ENCODE measurements around the gene BPTF. TPM values are rescaled to one million over a fixed set of nuclear protein-coding genes. Genes with fewer than 3 reads are reported as not detected.
"Not testable (repeated sequence)": the region's sequence is repeated elsewhere in the genome, so short reads cannot be mapped to it uniquely, and the experiment has no call there.

Gene BPTF
- total RNA-seq, 1 donor from 2014 or later: 77.1 TPM

- no peaks in the 10 kb centered on the region for H3K27me3 Mint-ChIP-seq
- H3K9me3 Mint-ChIP-seq: no peaks in the 10 kb centered on the region
- H3K4me1 Mint-ChIP-seq: peaks cover 6% of the 10 kb centered on the region
- peak; percentile 25 for DNase-seq
- no peak overlapping the region for H3K4me3 Mint-ChIP-seq
- H3K27ac Mint-ChIP-seq: no peak overlapping the region
- H3K36me3 Mint-ChIP-seq (ENCODE audit: low read depth): peaks cover 29% of the 10 kb centered on the region
- intact Hi-C loops (cut with micrococcal nuclease): no loop called here
Observed at GRCh38 chr17:67879662-67880061, 54.4 kb downstream of the BPTF start.

GRCh38 chr17:67881083-67881482 is 55.8 kb downstream of the BPTF start:
- intact Hi-C loops (cut with micrococcal nuclease): no loop called here
- Mint-ChIP-seq H3K27ac (no peak overlapping the region), H3K9me3 (no peaks in the 10 kb centered on the region), H3K4me3 (no peak overlapping the region), H3K36me3 (ENCODE audit: low read depth) (peaks cover 33% of the 10 kb centered on the region), H3K4me1 (peaks cover 6% of the 10 kb centered on the region), H3K27me3 (no peaks in the 10 kb centered on the region)
- DNase-seq: no peak

- H3K27ac Mint-ChIP-seq: no peak overlapping the region
- H3K9me3 Mint-ChIP-seq: no peaks in the 10 kb centered on the region
- H3K36me3 Mint-ChIP-seq (ENCODE audit: low read depth): peaks cover 34% of the 10 kb centered on the region
- H3K4me1 Mint-ChIP-seq: no peaks in the 10 kb centered on the region
- DNase-seq: no peak
- no peaks in the 10 kb centered on the region for H3K27me3 Mint-ChIP-seq
- intact Hi-C loops (cut with micrococcal nuclease): no loop called here
- no peak overlapping the region for H3K4me3 Mint-ChIP-seq
Observed at GRCh38 chr17:67884741-67885140, 59.4 kb downstream of the BPTF start.

GRCh38 chr17:67891481-67892119 is 66.3 kb downstream of the BPTF start:
- Mint-ChIP-seq H3K27ac (peak overlapping the region; percentile 13), H3K9me3 (no peaks in the 10 kb centered on the region), H3K4me3 (no peak overlapping the region), H3K36me3 (ENCODE audit: low read depth) (peaks cover 40% of the 10 kb centered on the region), H3K27me3 (no peaks in the 10 kb centered on the region), H3K4me1 (no peaks in the 10 kb centered on the region)
- DNase-seq: peak; percentile 51
- intact Hi-C loops (cut with micrococcal nuclease): no loop called here

- Mint-ChIP-seq H3K4me3 (no peak overlapping the region), H3K4me1 (no peaks in the 10 kb centered on the region), H3K27me3 (no peaks in the 10 kb centered on the region), H3K9me3 (no peaks in the 10 kb centered on the region), H3K36me3 (ENCODE audit: low read depth) (peaks cover 43% of the 10 kb centered on the region), H3K27ac (no peak overlapping the region)
- DNase-seq: peak; percentile 48
- intact Hi-C loops (cut with micrococcal nuclease): no loop called here
Observed at GRCh38 chr17:67902511-67903231, 77.4 kb downstream of the BPTF start.

- H3K4me1 Mint-ChIP-seq; intact Hi-C loops (cut with micrococcal nuclease): not testable (repeated sequence)
Observed at GRCh38 chr17:67905298-67905697, 80.0 kb downstream of the BPTF start.

GRCh38 chr17:67910117-67910803 is 85.0 kb downstream of the BPTF start:
- DNase-seq; H3K9me3 Mint-ChIP-seq; H3K27ac Mint-ChIP-seq; H3K27me3 Mint-ChIP-seq; H3K4me1 Mint-ChIP-seq; H3K4me3 Mint-ChIP-seq; intact Hi-C loops (cut with micrococcal nuclease): not testable (repeated sequence)
- peaks cover 55% of the 10 kb centered on the region for H3K36me3 Mint-ChIP-seq (ENCODE audit: low read depth)

More at GRCh38 chr17:67905298-67905697, 80.0 kb downstream of the BPTF start:
- H3K4me3 Mint-ChIP-seq, H3K9me3 Mint-ChIP-seq, DNase-seq, H3K27me3 Mint-ChIP-seq, H3K27ac Mint-ChIP-seq: not testable (repeated sequence)
- peaks cover 53% of the 10 kb centered on the region for H3K36me3 Mint-ChIP-seq (ENCODE audit: low read depth)

GRCh38 chr17:67911059-67911782 is 85.9 kb downstream of the BPTF start:
- H3K27ac Mint-ChIP-seq: peak overlapping the region; percentile 77
- no peaks in the 10 kb centered on the region for H3K9me3 Mint-ChIP-seq
- no peaks in the 10 kb centered on the region for H3K27me3 Mint-ChIP-seq
- DNase-seq: no peak
- H3K4me3 Mint-ChIP-seq: no peak overlapping the region
- intact Hi-C loops (cut with micrococcal nuclease): no loop called here
- peaks cover 8% of the 10 kb centered on the region for H3K4me1 Mint-ChIP-seq
- H3K36me3 Mint-ChIP-seq (ENCODE audit: low read depth): peaks cover 55% of the 10 kb centered on the region

GRCh38 chr17:67912088-67912487 is 86.8 kb downstream of the BPTF start:
- Mint-ChIP-seq H3K36me3 (ENCODE audit: low read depth) (peaks cover 51% of the 10 kb centered on the region), H3K4me1 (peaks cover 8% of the 10 kb centered on the region), H3K27me3 (no peaks in the 10 kb centered on the region), H3K27ac (peak overlapping the region; percentile 11), H3K9me3 (no peaks in the 10 kb centered on the region), H3K4me3 (no peak overlapping the region)
- DNase-seq: no peak
- intact Hi-C loops (cut with micrococcal nuclease): no loop called here

- no peak overlapping the region for H3K4me3 Mint-ChIP-seq
- DNase-seq: no peak
- H3K4me1 Mint-ChIP-seq: peaks cover 8% of the 10 kb centered on the region
- H3K9me3 Mint-ChIP-seq: no peaks in the 10 kb centered on the region
- H3K27ac Mint-ChIP-seq: peak overlapping the region; percentile 11
- intact Hi-C loops (cut with micrococcal nuclease): no loop called here
- H3K36me3 Mint-ChIP-seq (ENCODE audit: low read depth): peaks cover 47% of the 10 kb centered on the region
- H3K27me3 Mint-ChIP-seq: no peaks in the 10 kb centered on the region
Observed at GRCh38 chr17:67912656-67913055, 87.4 kb downstream of the BPTF start.

- Mint-ChIP-seq H3K27ac (no peak overlapping the region), H3K27me3 (no peaks in the 10 kb centered on the region), H3K9me3 (no peaks in the 10 kb centered on the region), H3K36me3 (ENCODE audit: low read depth) (peaks cover 25% of the 10 kb centered on the region), H3K4me1 (no peaks in the 10 kb centered on the region), H3K4me3 (no peak overlapping the region)
- intact Hi-C loops (cut with micrococcal nuclease): no loop called here
- DNase-seq: no peak
Observed at GRCh38 chr17:67920212-67920611, 94.9 kb downstream of the BPTF start.

GRCh38 chr17:67922503-67922902 is 97.2 kb downstream of the BPTF start:
- DNase-seq: no peak
- Mint-ChIP-seq H3K9me3 (no peaks in the 10 kb centered on the region), H3K27ac (no peak overlapping the region), H3K36me3 (ENCODE audit: low read depth) (peaks cover 29% of the 10 kb centered on the region), H3K4me3 (no peak overlapping the region), H3K4me1 (no peaks in the 10 kb centered on the region), H3K27me3 (no peaks in the 10 kb centered on the region)
- intact Hi-C loops (cut with micrococcal nuclease): no loop called here

- peaks cover 40% of the 10 kb centered on the region for H3K36me3 Mint-ChIP-seq (ENCODE audit: low read depth)
- intact Hi-C loops (cut with micrococcal nuclease); DNase-seq; H3K27ac Mint-ChIP-seq; H3K27me3 Mint-ChIP-seq; H3K4me1 Mint-ChIP-seq; H3K4me3 Mint-ChIP-seq; H3K9me3 Mint-ChIP-seq: not testable (repeated sequence)
Observed at GRCh38 chr17:67928842-67929241, 103.5 kb downstream of the BPTF start.

GRCh38 chr17:67931227-67931626 is 105.9 kb downstream of the BPTF start:
- peaks cover 35% of the 10 kb centered on the region for H3K36me3 Mint-ChIP-seq (ENCODE audit: low read depth)
- no peak for DNase-seq
- H3K4me1 Mint-ChIP-seq: no peaks in the 10 kb centered on the region
- no peak overlapping the region for H3K27ac Mint-ChIP-seq
- no peak overlapping the region for H3K4me3 Mint-ChIP-seq
- no peaks in the 10 kb centered on the region for H3K27me3 Mint-ChIP-seq
- intact Hi-C loops (cut with micrococcal nuclease): no loop called here
- no peaks in the 10 kb centered on the region for H3K9me3 Mint-ChIP-seq
